Measurements from ENCODE around the gene CREM. TPM values are rescaled to one million over a fixed set of nuclear protein-coding genes. Genes with fewer than 3 reads are reported as not detected.

Gene CREM
- total RNA-seq, 4 donors from 2014 or later, result 12.8 to 15.7 (median 13.3) TPM

GRCh38 chr10:35226507-35226906 lies 99.9 kb downstream of the CREM start:
- H3K4me1 ChIP-seq, result no peaks in the 10 kb centered on the region
- 89% methylated on average over 3 of the region's 3 CpGs for WGBS
- TF ChIP-seq POLR2AphosphoS5 (IDR thresholded peaks at IDR 0.05), result no peak
- TF ChIP-seq EP300 (IDR thresholded peaks at IDR 0.05), result no peak
- no peak for TF ChIP-seq POLR2A (IDR thresholded peaks at IDR 0.05)
- no peak for TF ChIP-seq CTCF (IDR thresholded peaks at IDR 0.05)

GRCh38 chr10:35228058-35228457 lies 101.4 kb downstream of the CREM start:
- TF ChIP-seq POLR2AphosphoS5 (IDR thresholded peaks at IDR 0.05), result no peak
- no peak for TF ChIP-seq CTCF (IDR thresholded peaks at IDR 0.05)
- no peak for TF ChIP-seq POLR2A (IDR thresholded peaks at IDR 0.05)
- no peak for TF ChIP-seq EP300 (IDR thresholded peaks at IDR 0.05)
- H3K27ac ChIP-seq, result no peak overlapping the region
- no peaks in the 10 kb centered on the region for H3K4me1 ChIP-seq
- H3K27me3 ChIP-seq, result no peaks in the 10 kb centered on the region
- H3K4me3 ChIP-seq, result no peak overlapping the region
- no peaks in the 10 kb centered on the region for H3K36me3 ChIP-seq
- DNase-seq (ENCODE audit: low spot score in 2 of 2), result no peak
- H3K9me3 ChIP-seq, result no peaks in the 10 kb centered on the region
- WGBS, result 95% methylated on average over 1 of the region's 1 CpG

More at GRCh38 chr10:35226507-35226906, 99.9 kb downstream of the CREM start:
- H3K27ac ChIP-seq, result no peak overlapping the region
- no peaks in the 10 kb centered on the region for H3K9me3 ChIP-seq
- no peaks in the 10 kb centered on the region for H3K36me3 ChIP-seq
- no peak overlapping the region for H3K4me3 ChIP-seq
- no peak for DNase-seq (ENCODE audit: low spot score in 2 of 2)
- H3K27me3 ChIP-seq, result no peaks in the 10 kb centered on the region

GRCh38 chr10:35231646-35232045 lies 105.0 kb downstream of the CREM start:
- TF ChIP-seq CTCF (IDR thresholded peaks at IDR 0.05) (no peak), EP300 (IDR thresholded peaks at IDR 0.05) (no peak), POLR2A (IDR thresholded peaks at IDR 0.05) (no peak), POLR2AphosphoS5 (IDR thresholded peaks at IDR 0.05) (no peak)
- no peak for DNase-seq (ENCODE audit: low spot score in 2 of 2)
- no peaks in the 10 kb centered on the region for H3K27me3 ChIP-seq
- H3K27ac ChIP-seq, result no peak overlapping the region
- H3K36me3 ChIP-seq, result no peaks in the 10 kb centered on the region
- H3K4me3 ChIP-seq, result no peak overlapping the region
- WGBS, result 95% methylated on average over 4 of the region's 4 CpGs
- no peaks in the 10 kb centered on the region for H3K4me1 ChIP-seq
- H3K9me3 ChIP-seq, result no peaks in the 10 kb centered on the region

DNA sequence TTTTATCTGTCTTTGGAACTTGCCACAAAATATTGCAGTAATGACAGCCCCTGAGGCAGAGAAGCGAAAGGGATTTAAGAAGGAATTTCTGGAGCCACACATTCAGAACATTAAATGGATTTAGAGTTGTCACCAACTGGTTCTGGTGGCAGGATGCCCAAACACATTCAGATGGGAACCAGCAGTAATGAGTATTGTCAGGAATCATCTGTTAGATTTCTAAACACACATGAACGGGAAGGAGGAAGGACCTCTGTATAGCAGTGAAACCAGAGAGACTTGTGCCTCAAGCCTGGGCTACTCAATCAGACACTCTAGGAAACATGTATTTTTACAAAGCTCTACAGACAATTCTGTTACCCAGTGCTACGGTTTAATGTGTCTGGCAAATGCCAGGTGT lies 105.9 kb downstream of the CREM start:
- no peak for DNase-seq (ENCODE audit: low spot score in 2 of 2)
- WGBS, result 52% methylated on average over 3 of the region's 3 CpGs
- H3K4me1 ChIP-seq, result no peaks in the 10 kb centered on the region
- H3K27ac ChIP-seq, result no peak overlapping the region
- TF ChIP-seq CTCF (IDR thresholded peaks at IDR 0.05) (no peak), POLR2AphosphoS5 (IDR thresholded peaks at IDR 0.05) (no peak), EP300 (IDR thresholded peaks at IDR 0.05) (no peak), POLR2A (IDR thresholded peaks at IDR 0.05) (no peak)
- no peaks in the 10 kb centered on the region for H3K9me3 ChIP-seq
- H3K36me3 ChIP-seq, result no peaks in the 10 kb centered on the region
- H3K27me3 ChIP-seq, result no peaks in the 10 kb centered on the region
- no peak overlapping the region for H3K4me3 ChIP-seq

DNA sequence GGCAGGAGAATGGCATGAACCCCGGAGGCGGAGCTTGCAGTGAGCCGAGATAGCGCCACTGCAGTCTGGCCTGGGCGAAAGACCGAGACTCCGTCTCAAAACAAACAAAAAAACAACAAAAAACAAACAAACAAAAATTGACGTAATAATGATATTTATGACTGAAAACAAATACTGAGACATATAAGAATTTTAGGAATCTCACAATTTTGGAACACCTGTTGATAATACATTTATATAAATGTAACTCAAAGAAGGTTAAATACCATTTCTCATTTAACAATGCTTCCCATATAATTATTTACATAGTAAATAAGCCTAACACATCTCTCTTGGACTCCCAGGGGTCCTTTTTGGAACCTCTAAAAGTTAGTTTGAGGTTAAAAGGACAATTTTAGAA lies 107.4 kb downstream of the CREM start:
- Histone ChIP-seq H3K27ac (no peak overlapping the region), H3K27me3 (no peaks in the 10 kb centered on the region), H3K4me1 (no peaks in the 10 kb centered on the region), H3K36me3 (no peaks in the 10 kb centered on the region), H3K9me3 (no peaks in the 10 kb centered on the region), H3K4me3 (no peak overlapping the region)
- 95% methylated on average over 8 of the region's 8 CpGs for WGBS
- TF ChIP-seq POLR2AphosphoS5 (IDR thresholded peaks at IDR 0.05) (no peak), CTCF (IDR thresholded peaks at IDR 0.05) (no peak), POLR2A (IDR thresholded peaks at IDR 0.05) (no peak), EP300 (IDR thresholded peaks at IDR 0.05) (no peak)
- DNase-seq (ENCODE audit: low spot score in 2 of 2), result no peak
